Measurements from ENCODE around the gene CPTP.
A peak's percentile ranks its signal among the peaks of the same experiment; 100 is the strongest.

The CPTP gene

DNA sequence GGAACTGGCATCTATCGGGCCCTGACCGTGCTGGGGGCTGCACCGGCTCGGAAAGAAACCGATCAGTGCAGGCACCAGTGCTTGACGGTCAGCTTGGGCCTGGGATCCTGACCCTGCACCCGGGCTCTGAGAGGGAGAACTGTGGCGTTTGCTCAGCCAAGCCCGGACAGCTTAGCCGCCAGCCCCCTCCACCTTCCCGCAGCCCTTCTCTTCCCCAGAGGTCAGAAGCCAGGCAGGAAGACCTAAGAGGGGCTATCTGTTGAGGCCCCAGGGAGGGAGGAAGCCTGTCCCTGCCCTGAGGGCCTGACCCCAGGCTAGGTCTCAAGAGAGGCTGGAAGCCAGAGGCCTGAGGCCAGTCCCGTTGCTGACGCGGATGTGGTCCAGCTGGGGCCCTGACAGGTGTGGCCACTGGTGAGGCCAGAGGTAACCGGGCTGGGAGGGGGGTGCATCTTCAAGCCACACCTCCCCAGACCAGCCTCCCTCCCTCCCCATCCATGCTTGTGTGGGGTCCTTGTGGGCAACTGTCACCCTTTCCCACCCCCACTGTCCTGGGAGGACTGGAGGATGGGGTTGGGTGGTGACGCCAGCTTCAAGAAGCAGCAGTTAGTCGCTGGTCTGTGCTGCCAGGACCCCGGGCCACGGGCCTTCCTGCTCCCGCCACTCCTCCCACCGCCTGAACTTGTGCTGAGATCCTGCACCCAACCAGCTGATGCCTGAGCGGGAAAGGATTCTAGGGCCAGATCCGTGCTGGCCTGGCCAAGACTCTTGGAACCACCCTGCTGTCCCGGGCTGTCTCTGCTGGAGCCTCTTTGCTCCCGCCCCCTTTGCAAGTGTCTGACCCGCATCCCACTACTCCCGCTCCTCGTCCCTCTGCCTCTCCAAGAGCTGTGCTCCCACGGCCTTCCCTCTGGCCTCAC is 27.2 kb downstream of the CPTP start:
- DNase-seq (ENCODE audit: low read depth), result no peak

DNA sequence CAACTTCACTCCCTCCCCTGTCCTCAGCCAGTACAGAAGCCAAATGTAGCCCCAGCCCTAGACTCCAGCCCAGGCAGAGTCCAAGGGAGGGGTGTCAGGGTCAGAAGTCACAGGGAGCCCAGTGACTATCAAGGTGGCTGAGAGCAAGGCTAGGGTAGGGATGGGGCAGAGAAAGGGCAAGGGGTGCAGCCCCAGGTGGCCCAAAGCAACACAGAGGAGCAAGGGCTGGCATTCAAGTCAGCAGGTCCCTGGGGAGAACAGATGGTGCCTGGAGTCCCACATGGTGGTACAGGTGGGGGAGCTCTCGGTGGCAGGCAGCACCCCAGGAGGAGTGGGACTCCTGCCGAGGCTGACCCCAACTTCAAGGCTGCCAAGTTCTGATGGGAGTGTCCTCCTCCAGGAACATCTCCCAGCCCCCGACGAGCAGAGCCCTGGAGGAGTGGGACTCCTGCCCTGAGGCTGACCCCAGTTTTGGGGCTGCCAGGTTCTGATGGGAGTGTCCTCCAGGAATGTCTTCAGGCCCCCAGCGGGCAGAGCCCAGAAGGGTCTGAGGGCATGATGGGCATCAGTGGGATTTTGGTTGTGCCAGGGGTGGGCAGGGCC is 28.3 kb downstream of the CPTP start:
- no peak for DNase-seq (ENCODE audit: low read depth)

DNA sequence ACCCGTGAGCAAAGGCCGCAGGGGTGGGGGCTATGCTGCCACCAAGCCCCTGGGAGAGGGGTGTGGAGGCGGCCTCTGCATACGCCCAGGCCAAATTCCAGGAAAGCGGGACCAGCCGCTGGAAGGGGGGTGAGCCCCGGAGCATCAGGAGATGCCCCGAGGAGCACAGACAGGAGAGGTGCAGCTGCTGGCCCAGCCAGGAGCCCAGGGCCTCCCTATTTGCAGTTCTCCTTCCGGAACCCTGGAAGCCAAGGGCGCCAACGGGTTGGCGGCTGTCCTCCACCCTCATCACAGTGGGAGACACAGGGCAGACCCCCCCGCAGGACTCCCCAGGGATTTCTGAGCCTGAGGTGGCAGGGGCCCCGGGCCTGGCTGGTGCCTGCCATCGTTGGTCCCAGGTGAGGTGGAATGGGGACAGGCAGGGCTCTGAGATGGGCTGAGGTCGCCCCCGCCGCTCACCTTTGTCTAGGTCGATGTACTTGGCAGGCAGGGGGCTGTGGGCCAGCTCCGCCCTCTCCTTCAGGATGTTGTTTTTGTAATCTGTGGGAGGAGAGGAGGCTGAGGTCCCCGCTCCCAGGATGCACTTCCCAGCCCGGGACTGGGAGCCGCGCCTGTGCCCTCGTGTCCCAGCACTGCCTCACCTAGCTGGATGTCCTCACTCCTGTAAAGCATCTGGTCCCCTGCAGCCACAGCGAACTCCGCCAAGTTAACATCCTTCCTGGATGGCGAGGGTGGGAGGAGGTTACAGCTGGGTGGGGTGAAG is 29.0 kb downstream of the CPTP start:
- no peak for DNase-seq (ENCODE audit: low read depth)

DNA sequence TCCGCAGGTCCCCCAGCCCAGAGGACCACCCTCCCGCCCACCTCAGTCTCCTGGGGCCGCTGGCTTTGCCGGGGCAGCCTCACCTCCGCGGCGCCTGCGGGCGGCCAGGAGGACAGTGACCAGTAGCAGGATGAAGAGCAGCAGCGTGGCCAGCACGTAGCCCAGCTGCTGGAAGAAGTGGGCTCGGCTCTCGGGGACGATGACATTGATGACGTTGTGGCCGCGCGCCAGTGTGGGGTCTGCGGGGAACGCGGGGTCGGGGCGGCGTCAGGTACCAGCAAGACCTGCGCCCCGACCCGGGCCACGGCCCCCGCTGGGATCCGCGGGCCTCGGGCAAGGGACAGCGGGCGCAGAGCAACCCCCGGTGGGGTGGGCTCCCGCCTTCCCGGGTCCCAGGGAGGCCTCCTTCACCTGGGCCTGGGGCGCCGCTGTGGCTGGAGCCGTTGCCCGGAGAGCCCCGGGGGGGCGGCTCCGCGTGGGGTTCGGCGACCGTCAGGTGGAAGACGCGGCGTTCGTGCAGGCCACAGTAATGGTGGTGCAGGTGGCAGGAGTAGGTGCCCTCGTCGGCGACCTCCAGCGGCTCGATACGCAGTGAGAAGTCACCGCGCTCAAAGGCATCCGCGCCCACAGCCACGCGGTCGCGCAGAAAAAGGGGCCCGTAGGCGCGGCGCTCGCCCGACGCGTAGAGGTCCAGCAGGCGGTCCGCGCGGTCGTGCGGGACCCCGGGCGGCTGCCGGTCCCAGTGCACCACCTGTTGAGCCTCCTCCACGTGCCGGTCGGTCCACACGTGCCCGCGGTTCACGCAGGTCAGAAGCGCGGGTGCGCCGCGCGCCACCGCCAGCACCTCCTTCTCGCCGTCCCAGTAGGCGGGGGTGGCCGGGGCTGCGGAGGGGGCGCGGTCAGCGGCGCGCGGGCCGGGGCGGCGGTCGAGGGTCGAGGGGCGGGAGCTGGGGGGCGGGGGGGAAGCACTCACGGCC is 30.0 kb downstream of the CPTP start:
- DNase-seq (ENCODE audit: low read depth), result no peak

DNA sequence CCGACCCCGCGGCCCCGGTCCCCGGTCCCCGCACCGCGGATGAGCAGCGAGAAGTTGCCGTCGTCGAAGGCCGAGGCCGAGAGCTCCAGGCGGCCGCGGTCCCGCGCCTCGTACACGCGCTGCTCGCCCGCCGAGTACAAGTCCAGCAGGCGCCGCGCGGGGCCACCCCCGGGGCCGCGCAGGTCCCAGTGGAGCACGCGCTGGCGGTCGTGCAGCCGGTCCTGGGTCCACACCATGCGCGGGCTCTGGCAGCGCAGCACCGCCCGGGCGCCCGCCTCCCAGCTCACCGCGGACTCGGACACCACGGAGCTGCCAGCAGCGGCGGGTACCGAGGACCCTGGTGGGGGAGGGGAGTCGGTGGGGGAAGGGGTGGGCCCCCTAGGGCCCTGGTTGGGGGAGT is 30.8 kb downstream of the CPTP start:
- no peak for DNase-seq (ENCODE audit: low read depth)

DNA sequence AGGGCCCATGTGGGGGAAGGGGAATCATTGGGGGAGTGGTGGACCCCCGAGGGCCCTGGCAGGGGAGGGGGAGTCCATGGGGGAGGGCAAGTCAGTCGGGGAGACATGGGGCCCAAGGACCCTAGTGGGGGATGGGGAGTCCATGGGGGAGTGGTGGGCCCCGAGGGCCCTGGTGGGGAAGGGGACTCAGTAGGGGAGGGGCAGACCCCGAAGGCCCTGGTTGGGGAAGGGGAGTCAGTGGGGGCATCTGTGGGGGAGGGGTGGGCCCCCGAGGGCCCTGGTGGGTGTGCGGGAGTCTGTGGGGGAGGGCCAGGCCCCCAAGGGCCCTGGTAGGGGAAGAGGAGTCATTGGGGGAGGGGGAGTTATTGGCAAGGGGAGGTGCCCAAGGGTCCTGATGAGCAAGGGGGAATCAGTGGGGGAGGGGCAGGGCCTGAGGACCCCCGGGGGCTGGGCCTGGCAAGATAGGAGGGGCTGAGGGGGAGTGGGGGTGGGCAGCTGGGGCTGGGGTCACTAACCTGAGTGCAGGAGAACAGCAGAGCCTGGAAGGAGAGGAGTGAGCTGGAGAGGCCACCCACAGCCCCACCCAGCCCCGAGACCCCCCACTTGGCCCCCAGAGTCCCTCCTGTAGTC is 31.7 kb downstream of the CPTP start:
- no peak for DNase-seq (ENCODE audit: low read depth)

DNA sequence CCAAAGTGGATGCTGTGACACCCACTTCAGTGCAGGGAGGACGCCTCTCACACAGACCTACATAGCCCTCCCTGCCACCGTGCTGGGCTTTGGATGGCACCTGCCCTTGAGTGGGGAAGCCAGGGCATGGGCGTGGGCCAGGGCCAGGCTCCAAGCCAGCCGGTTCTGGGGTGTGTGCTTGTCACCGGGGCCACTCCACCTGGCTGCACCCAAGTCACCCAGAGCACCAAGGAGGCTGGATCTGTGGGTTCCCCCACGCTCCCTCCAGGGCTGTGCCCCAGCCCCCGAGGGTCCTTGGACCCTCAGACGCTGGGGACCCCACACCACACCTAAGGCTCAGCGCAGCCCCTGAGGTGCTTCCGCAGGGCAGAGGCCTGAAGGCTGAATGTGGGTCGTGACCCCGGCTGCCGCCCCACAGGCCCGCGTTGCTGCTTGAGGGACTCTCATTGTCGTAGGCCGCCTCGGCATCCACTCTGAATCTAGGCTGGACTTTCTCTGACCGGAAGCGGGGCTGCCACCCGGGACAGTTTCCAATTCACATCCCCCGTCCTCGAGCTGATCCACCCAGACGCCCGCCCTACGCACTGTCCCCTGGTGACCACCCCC is 32.3 kb downstream of the CPTP start:
- DNase-seq (ENCODE audit: low read depth), result no peak

DNA sequence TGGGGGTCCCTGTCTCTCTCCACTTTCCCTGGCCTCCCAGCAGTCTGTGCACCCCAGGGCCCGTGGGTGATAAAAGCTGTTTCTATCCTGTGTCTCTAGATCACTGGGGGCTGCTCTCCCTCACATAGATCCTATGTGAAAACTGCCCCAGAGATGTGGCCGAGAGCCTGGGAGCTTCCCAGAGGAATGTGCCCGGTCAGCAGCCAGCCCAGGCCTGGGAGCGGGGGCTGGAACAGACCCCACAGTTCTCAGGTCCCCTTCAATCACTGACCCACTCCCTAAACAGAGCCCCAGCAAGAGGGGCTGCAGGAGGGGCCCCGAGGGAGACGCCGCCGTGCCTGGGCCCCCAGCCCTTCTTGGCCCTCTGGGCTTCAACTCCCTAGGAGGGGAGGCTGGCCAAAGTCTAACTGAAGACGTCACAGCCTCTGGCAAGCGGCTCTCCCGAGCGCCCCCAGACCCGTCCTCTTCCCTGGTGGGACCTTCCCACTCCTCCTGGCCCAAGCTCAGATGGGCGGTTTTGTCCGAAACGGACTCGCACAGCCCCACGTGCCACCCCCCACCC is 33.4 kb downstream of the CPTP start:
- no peak for DNase-seq (ENCODE audit: low read depth)

DNA sequence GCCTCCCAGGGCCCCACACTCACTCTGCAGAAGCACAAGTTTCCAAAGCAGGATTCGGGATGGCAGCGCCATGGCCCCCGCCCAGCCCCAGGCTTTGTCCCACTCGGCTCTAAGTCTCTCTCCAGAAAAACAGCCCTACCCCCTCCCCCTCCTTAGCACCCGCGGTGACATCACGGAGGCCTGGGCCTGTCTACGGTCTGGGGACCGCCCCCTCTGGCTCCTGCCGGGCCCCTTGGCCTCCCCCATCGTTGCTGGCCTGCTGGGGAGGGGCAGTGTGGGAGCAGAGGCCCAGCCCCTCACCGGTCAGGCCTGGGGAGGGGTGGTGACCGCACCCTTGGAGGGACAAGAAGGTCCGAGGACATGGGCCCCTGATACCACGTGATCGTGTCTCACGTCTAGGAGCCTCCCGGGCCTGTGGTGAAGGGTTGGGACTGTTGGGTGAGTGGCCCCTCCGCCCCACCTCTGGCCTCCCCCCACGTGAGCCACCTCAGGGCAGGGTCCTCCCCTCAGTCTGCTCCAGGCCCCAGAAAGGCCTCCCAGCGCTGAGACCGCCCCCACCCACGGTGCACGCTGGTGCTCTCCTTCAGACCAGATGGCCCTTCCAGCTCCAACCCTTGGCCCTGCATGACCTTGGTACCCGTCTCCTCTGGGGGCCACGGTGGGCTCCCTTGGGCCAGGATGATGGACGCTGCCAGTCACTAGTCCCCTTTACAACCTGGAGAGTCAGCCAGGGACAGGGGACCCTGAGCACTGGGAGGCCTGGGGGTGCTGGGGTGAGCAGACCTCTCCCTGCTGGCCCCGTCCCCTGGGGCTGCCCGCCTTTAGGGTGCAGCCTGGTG is 34.0 kb downstream of the CPTP start, which contains the start of gene MXRA8:
TSS of gene MXRA8 (minus strand) at position 123 of the 839 bp plus-strand sequence. CDS start at position 72, 51 bp downstream.
- DNase-seq (ENCODE audit: low read depth), result peak; percentile 84

DNA sequence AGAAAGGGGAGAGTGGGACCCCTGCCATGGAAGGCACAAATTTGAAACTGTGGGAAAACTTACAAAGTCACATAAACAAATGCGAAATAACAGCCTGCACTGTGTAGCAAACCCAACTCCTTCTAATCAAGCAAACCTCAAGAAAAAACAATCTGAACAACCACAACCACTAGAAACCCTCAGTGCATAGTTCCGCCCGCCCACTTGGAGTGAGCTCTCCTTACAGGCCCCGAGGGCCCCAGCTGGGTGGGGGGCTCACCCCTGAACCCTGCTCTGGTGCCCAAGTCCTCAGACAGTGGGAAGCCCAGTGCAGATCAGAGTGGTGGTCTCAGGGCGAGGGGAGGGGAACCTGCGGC is 34.7 kb downstream of the CPTP start:
- no peak for DNase-seq (ENCODE audit: low read depth)

DNA sequence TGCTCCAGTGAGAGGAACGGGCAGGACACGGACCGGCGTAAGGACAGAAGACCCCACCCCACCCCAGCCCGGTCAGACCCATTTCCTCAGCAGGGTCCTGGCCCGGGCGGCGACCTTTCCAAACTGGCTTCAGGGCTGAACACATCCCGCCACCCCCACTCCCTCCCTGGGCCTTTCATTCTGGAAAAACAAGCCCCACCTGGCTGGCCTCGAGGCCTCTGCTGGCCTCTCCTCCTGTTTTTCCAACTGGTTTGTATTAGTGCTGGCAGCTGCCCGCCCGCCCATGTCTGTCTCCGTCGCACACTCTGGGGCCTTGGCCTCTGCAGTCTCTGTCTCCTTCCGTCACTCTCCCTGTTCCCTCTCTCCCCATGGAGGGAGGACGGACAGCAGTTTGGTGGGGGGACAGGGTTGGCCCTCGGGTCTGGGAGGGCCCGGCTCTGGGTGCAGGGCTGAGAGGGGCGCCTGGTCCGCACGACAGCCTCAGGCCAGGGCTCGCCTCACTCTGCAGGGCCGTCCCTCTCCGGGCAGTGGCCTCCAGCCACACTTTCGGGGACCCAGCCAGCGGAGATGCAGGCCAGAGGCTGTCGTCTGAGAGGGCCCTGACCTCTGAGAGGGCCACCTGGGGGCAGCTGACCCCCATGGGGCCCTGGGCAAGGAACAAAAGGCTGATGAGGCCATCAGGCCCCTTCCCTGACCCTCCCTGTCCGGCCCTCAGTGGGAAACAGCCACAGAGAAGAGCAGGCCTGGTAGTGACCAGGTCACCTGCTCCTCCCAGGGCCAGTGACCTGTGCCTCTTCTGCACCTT is 35.3 kb downstream of the CPTP start:
- DNase-seq (ENCODE audit: low read depth), result no peak

DNA sequence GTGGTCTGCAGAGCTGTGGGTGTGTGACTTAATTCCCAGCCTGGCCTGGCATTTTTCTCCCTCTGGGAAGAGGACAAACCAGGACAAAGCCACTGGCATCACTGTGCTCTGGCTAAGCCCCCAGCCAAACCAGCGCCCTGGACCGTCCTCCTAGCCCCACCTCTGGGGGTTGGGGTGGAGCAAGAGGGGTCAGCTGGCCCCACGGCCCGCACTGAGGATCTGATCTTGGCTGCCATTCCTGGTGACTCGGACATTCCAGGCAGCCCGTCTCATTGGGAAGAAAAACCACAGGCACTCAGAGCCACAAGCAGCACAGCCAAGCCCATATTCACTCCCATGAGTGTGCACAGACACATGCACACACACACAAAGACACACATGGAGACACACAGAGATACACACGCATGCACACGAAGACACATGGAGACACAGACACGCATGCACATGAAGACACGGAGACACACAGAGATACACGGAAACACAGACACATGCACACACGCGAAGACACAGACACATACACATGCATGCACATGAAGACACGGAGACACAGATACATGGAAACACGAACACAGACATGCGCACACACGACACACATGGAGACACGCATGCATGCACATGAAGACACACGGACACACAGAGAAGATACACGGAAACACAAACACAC is 36.0 kb downstream of the CPTP start:
- peak; percentile 94 for DNase-seq (ENCODE audit: low read depth)

DNA sequence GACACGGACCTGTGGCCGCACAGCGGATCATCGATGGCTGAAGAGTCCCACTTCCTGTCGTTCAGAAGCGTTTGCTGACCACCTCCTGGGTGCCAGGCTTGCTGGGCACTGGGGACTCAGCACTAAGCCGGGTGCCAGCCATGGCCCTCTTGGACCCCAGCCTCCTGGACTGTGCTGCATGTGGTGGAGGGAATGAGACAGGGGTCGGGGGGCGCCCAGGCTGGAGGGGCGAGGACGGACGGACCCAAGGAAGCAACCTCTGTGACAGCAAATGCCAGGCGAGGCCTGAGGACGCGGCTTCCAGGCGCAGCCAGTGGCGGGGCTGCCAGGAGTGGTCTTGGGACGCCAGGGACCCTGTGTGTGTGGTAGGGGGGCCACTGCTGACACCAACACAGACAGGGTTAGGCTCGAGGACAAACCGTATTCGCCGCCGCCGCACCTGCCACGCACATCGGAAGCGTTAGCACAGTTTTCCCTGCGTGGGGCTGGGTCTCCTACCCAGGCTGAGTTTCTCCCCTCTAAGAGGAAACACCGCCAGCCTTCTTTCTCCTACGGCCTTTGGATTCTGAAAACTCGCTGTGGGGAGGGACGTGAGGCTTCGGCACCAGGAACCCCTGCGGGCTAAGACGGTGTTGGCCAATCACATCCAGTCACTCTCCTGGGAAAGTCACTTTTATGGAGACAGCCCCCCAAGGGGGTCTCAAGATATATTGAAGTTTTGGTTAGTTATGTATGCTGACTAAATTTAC is 36.8 kb downstream of the CPTP start:
- DNase-seq (ENCODE audit: low read depth), result no peak

DNA sequence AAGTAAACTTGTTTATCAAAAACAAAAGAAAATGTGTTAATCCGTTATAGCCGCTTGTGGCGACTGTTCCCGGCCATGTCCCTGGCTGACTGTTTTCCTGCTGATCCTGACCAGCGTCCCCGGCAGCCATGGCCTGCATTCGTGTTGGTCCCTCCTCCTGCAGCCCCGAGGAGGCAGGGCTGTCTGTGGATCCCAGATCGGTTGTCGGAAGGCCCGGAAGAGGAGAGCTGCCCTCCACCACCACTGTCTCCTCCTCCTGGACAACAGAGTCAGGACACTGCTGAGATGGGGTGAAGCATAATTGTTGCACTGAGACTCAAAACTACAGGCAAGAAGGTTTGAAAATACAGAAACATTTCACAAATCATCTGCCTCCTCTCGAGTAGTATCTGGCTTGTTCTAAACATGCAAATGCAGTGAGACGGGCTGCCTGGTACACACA is 37.4 kb downstream of the CPTP start:
- DNase-seq (ENCODE audit: low read depth), result peak; percentile 78

DNA sequence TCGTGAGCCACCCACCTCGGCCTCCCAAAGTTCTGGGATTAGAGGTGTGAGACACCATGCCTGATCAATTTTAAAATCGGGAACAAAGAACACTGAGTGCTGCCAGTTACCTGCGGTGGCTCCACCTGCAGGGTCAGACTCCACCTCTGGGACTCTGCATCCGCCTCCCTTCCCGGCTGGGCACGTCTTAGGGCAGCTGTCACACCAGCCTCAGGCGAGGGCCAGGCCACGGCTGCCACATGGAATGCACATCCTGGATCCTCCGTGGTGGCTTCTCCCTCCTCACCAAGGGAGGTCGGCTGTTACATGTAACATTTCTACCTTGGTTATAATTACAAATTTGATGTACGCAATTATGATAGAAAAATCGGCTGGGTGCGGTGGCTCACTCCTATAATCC is 39.7 kb downstream of the CPTP start:
- DNase-seq (ENCODE audit: low read depth), result no peak

DNA sequence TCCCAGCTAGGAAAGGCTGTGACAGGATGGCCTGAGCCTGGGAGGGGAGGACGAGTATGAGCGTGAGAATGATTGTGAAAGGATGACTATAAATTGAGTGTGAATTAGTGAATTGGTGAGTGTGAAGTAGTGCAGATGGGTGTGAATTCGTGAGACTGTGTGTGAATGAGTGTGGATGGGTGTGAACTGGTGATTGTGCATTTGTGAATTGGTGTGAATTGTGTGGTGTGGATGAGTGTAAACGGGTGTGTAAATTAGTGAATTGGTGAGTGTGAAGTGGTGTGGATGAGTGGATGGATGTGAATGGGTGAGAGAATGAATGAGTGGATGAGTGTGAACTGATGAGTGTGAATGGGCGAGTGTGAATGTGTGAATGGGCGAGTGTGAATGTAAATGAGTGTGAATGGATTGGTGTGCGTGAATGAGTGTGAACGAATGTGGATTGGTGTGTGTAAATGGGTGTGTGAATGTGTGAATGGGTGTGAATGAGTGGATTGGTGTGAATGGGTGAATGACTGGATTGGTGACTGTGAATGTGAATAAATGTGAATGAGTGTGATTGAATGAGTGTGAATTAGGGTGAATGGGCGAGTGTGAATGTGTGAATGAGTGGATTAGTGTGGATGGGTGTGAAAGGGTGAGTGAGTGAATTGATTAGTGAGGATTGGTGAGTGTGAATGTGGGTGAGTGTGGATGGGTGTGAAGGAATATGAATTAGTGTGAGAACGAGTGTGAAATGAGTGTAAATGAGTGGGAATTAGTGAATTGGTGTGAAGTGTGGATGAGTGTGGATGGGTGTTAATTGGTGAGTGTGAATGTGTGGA is 41.5 kb downstream of the CPTP start:
- no peak for DNase-seq (ENCODE audit: low read depth)

Measured in GM04504 (cell line).